ENCODE data around the gene ADGRB3. TPM values are rescaled to one million over a fixed set of nuclear protein-coding genes. Genes with fewer than 3 reads are reported as not detected.
"Not testable (repeated sequence)": the region's sequence is repeated elsewhere in the genome, so short reads cannot be mapped to it uniquely, and the experiment has no call there.

ADGRB3 gene
- total RNA-seq, 1 donor from 2014 or later = 2.7 TPM

- intact Hi-C loops (cut with DNase I) = no loop called here
- no peak for DNase-seq (ENCODE audit: extremely low spot score in 2 of 2)
- H3K4me1 ChIP-seq = no peaks in the 10 kb centered on the region
- H3K36me3 ChIP-seq = no peaks in the 10 kb centered on the region
- no peaks in the 10 kb centered on the region for H3K27me3 ChIP-seq
- no peak overlapping the region for H3K27ac ChIP-seq
- no peak overlapping the region for H3K4me3 ChIP-seq
- TF ChIP-seq POLR2AphosphoS5 (IDR thresholded peaks at IDR 0.05; ENCODE audit: insufficient read depth in 1 of 2, low read depth in 1 of 2) (no peak), CTCF (IDR thresholded peaks at IDR 0.05) (no peak), POLR2A (IDR thresholded peaks at IDR 0.05) (no peak)
- H3K9me3 ChIP-seq = no peaks in the 10 kb centered on the region
These were observed 238.2 kb downstream of the ADGRB3 start for GRCh38 chr6:68873236-68873635.

- H3K27ac ChIP-seq = no peak overlapping the region
- H3K4me1 ChIP-seq = no peaks in the 10 kb centered on the region
- no peak overlapping the region for H3K4me3 ChIP-seq
- no peaks in the 10 kb centered on the region for H3K27me3 ChIP-seq
- DNase-seq (ENCODE audit: extremely low spot score in 2 of 2) = no peak
- no peaks in the 10 kb centered on the region for H3K9me3 ChIP-seq
- TF ChIP-seq POLR2AphosphoS5 (IDR thresholded peaks at IDR 0.05; ENCODE audit: insufficient read depth in 1 of 2, low read depth in 1 of 2) (no peak), CTCF (IDR thresholded peaks at IDR 0.05) (no peak), POLR2A (IDR thresholded peaks at IDR 0.05) (no peak)
- intact Hi-C loops (cut with DNase I) = no loop called here
- H3K36me3 ChIP-seq = no peaks in the 10 kb centered on the region
These were observed 239.7 kb downstream of the ADGRB3 start for GRCh38 chr6:68874747-68875146.

GRCh38 chr6:68875403-68875802, 240.3 kb downstream of the ADGRB3 start:
- H3K4me1 ChIP-seq = no peaks in the 10 kb centered on the region
- no peaks in the 10 kb centered on the region for H3K36me3 ChIP-seq
- no peaks in the 10 kb centered on the region for H3K27me3 ChIP-seq
- no peak overlapping the region for H3K4me3 ChIP-seq
- intact Hi-C loops (cut with DNase I) = no loop called here
- no peak for DNase-seq (ENCODE audit: extremely low spot score in 2 of 2)
- no peaks in the 10 kb centered on the region for H3K9me3 ChIP-seq
- TF ChIP-seq POLR2AphosphoS5 (IDR thresholded peaks at IDR 0.05; ENCODE audit: insufficient read depth in 1 of 2, low read depth in 1 of 2) = no peak
- no peak for TF ChIP-seq CTCF (IDR thresholded peaks at IDR 0.05)
- TF ChIP-seq POLR2A (IDR thresholded peaks at IDR 0.05) = no peak
- no peak overlapping the region for H3K27ac ChIP-seq

- no peaks in the 10 kb centered on the region for H3K4me1 ChIP-seq
- no peaks in the 10 kb centered on the region for H3K27me3 ChIP-seq
- no peak for TF ChIP-seq POLR2AphosphoS5 (IDR thresholded peaks at IDR 0.05; ENCODE audit: insufficient read depth in 1 of 2, low read depth in 1 of 2)
- TF ChIP-seq CTCF (IDR thresholded peaks at IDR 0.05) = no peak
- no peak for TF ChIP-seq POLR2A (IDR thresholded peaks at IDR 0.05)
- H3K27ac ChIP-seq = no peak overlapping the region
- intact Hi-C loops (cut with DNase I) = no loop called here
- no peak for DNase-seq (ENCODE audit: extremely low spot score in 2 of 2)
- H3K4me3 ChIP-seq = no peak overlapping the region
- no peaks in the 10 kb centered on the region for H3K36me3 ChIP-seq
- no peaks in the 10 kb centered on the region for H3K9me3 ChIP-seq
These were observed 241.9 kb downstream of the ADGRB3 start for GRCh38 chr6:68876792-68877493.

GRCh38 chr6:68880050-68880813, 245.2 kb downstream of the ADGRB3 start:
- Histone ChIP-seq H3K4me1 (no peaks in the 10 kb centered on the region), H3K27ac (no peak overlapping the region), H3K4me3 (no peak overlapping the region), H3K27me3 (no peaks in the 10 kb centered on the region), H3K36me3 (no peaks in the 10 kb centered on the region), H3K9me3 (no peaks in the 10 kb centered on the region)
- TF ChIP-seq CTCF (IDR thresholded peaks at IDR 0.05) = no peak
- no peak for TF ChIP-seq POLR2AphosphoS5 (IDR thresholded peaks at IDR 0.05; ENCODE audit: insufficient read depth in 1 of 2, low read depth in 1 of 2)
- TF ChIP-seq POLR2A (IDR thresholded peaks at IDR 0.05) = no peak
- DNase-seq (ENCODE audit: extremely low spot score in 2 of 2) = no peak
- intact Hi-C loops (cut with DNase I) = no loop called here

- H3K36me3 ChIP-seq; H3K9me3 ChIP-seq; DNase-seq (ENCODE audit: extremely low spot score in 2 of 2); H3K4me1 ChIP-seq; intact Hi-C loops (cut with DNase I); H3K27ac ChIP-seq; H3K4me3 ChIP-seq; H3K27me3 ChIP-seq: not testable (repeated sequence)
These were observed 248.2 kb downstream of the ADGRB3 start for GRCh38 chr6:68883325-68883724.
